IPS DF 4.7 (cell line): ENCODE measurements around the gene TTC39C.
"Not testable (repeated sequence)": the region's sequence is repeated elsewhere in the genome, so short reads cannot be mapped to it uniquely, and the experiment has no call there.

Experiments used
- DNase-seq: peaks from one replicate; pipeline ENCODE4 v3.0.0-alpha.2; 2013; ENCODE audit warnings: low spot score; ENCODE audit errors: extremely low read depth

TTC39C gene

GRCh38 chr18:24128700-24129099 lies 114.1 kb downstream of the TTC39C start:
- no peak for DNase-seq

GRCh38 chr18:24130494-24130893 lies 115.9 kb downstream of the TTC39C start:
- DNase-seq = no peak

- DNase-seq = no peak
These were observed 122.4 kb downstream of the TTC39C start for GRCh38 chr18:24136967-24137373.

GRCh38 chr18:24138409-24138788 lies 123.8 kb downstream of the TTC39C start:
- DNase-seq = no peak

- no peak for DNase-seq
These were observed 124.4 kb downstream of the TTC39C start, which contains the start of gene CABYR for GRCh38 chr18:24138789-24139616. Gene CABYR, plus strand, starts transcription at chr18:24139062. Its CDS starts 4,053 bp downstream, at chr18:24143115.

GRCh38 chr18:24140697-24141096 lies 126.1 kb downstream of the TTC39C start:
- DNase-seq = no peak

- no peak for DNase-seq
These were observed 127.8 kb downstream of the TTC39C start for GRCh38 chr18:24142376-24142775.

GRCh38 chr18:24149591-24149990 lies 135.0 kb downstream of the TTC39C start:
- DNase-seq = not testable (repeated sequence)

GRCh38 chr18:24153397-24153796 lies 138.8 kb downstream of the TTC39C start:
- no peak for DNase-seq

- DNase-seq = no peak
These were observed 143.3 kb downstream of the TTC39C start for GRCh38 chr18:24157855-24158254.

GRCh38 chr18:24160086-24160485 lies 145.5 kb downstream of the TTC39C start:
- DNase-seq = no peak

- DNase-seq = no peak
These were observed 146.8 kb downstream of the TTC39C start for GRCh38 chr18:24161304-24161703.

- DNase-seq = no peak
These were observed 153.9 kb downstream of the TTC39C start for GRCh38 chr18:24168496-24168895.

GRCh38 chr18:24170360-24170759 lies 155.8 kb downstream of the TTC39C start:
- no peak for DNase-seq

- no peak for DNase-seq
These were observed 159.4 kb downstream of the TTC39C start for GRCh38 chr18:24173997-24174396.

GRCh38 chr18:24176727-24177416 lies 162.3 kb downstream of the TTC39C start:
- peak; percentile 28 for DNase-seq

- DNase-seq = no peak
These were observed 163.1 kb downstream of the TTC39C start for GRCh38 chr18:24177499-24178133.

- DNase-seq = no peak
These were observed 165.5 kb downstream of the TTC39C start for GRCh38 chr18:24180048-24180447.

GRCh38 chr18:24181806-24182205 lies 167.3 kb downstream of the TTC39C start:
- DNase-seq = no peak
